Measurements from ENCODE around the gene SH3PXD2A.
A peak's percentile ranks its signal among the peaks of the same experiment; 100 is the strongest.

Gene SH3PXD2A

GRCh38 chr10:103618575-103619423 lies 236.6 kb downstream of the SH3PXD2A start:
- H3K4me3 ChIP-seq (ENCODE audit: low read depth, low read length): no peak overlapping the region
- peak; percentile 68 for DNase-seq (ENCODE audit: low read depth)
- in situ Hi-C loops (cut with HindIII; ENCODE audit: low sequenced_read_pairs): loop anchor here (25.0 kb wide), 1 partner anchor 244 kb away; the partner anchor contains the start of gene SH3PXD2A
- no peak for TF ChIP-seq CTCF (IDR thresholded peaks at IDR 0.05; ENCODE audit: low read depth, low read length, missing control alignments)

- no peak overlapping the region for H3K4me3 ChIP-seq (ENCODE audit: low read depth, low read length)
- in situ Hi-C loops (cut with HindIII; ENCODE audit: low sequenced_read_pairs): loop anchor here (25.0 kb wide), 1 partner anchor 245 kb away; the partner anchor contains the start of gene SH3PXD2A
- no peak for TF ChIP-seq CTCF (IDR thresholded peaks at IDR 0.05; ENCODE audit: low read depth, low read length, missing control alignments)
- no peak for DNase-seq (ENCODE audit: low read depth)
Measured at GRCh38 chr10:103617602-103618385, 237.6 kb downstream of the SH3PXD2A start.

- in situ Hi-C loops (cut with HindIII; ENCODE audit: low sequenced_read_pairs): loop anchor here (25.0 kb wide), 1 partner anchor 245 kb away; the partner anchor contains the start of gene SH3PXD2A
- TF ChIP-seq CTCF (IDR thresholded peaks at IDR 0.05; ENCODE audit: low read depth, low read length, missing control alignments): no peak
- no peak for DNase-seq (ENCODE audit: low read depth)
- H3K4me3 ChIP-seq (ENCODE audit: low read depth, low read length): no peak overlapping the region
Measured at GRCh38 chr10:103616705-103617601, 238.4 kb downstream of the SH3PXD2A start.

- in situ Hi-C loops (cut with HindIII; ENCODE audit: low sequenced_read_pairs): loop anchor here (25.0 kb wide), 1 partner anchor 248 kb away; the partner anchor contains the start of gene SH3PXD2A
- no peak for DNase-seq (ENCODE audit: low read depth)
- no peak for TF ChIP-seq CTCF (IDR thresholded peaks at IDR 0.05; ENCODE audit: low read depth, low read length, missing control alignments)
- no peak overlapping the region for H3K4me3 ChIP-seq (ENCODE audit: low read depth, low read length)
Measured at GRCh38 chr10:103614306-103615158, 240.8 kb downstream of the SH3PXD2A start.

- TF ChIP-seq CTCF (IDR thresholded peaks at IDR 0.05; ENCODE audit: low read depth, low read length, missing control alignments): no peak
- in situ Hi-C loops (cut with HindIII; ENCODE audit: low sequenced_read_pairs): loop anchor here (25.0 kb wide), 1 partner anchor 249 kb away; the partner anchor contains the start of gene SH3PXD2A
- H3K4me3 ChIP-seq (ENCODE audit: low read depth, low read length): no peak overlapping the region
- DNase-seq (ENCODE audit: low read depth): no peak
Measured at GRCh38 chr10:103613616-103614015, 241.8 kb downstream of the SH3PXD2A start.

Data from astrocyte of the cerebellum (primary cell).